ENCODE results near the gene ATXN10.

The ATXN10 gene

GRCh38 chr22:45880716-45881523, 209.3 kb downstream of the ATXN10 start:
- DNase-seq: no peak

- no peak for DNase-seq
These were observed 209.9 kb downstream of the ATXN10 start for GRCh38 chr22:45881524-45881875.

- no peak for DNase-seq
These were observed 211.5 kb downstream of the ATXN10 start for GRCh38 chr22:45882881-45883810.

GRCh38 chr22:45883811-45884170, 212.2 kb downstream of the ATXN10 start:
- no peak for DNase-seq

GRCh38 chr22:45884201-45885062, 212.8 kb downstream of the ATXN10 start:
- DNase-seq: no peak

GRCh38 chr22:45885171-45885840, 213.7 kb downstream of the ATXN10 start:
- DNase-seq: no peak

GRCh38 chr22:45885941-45886395, 214.3 kb downstream of the ATXN10 start:
- no peak for DNase-seq

GRCh38 chr22:45886540-45886939, 214.9 kb downstream of the ATXN10 start:
- no peak for DNase-seq

- no peak for DNase-seq
These were observed 215.8 kb downstream of the ATXN10 start for GRCh38 chr22:45887202-45888131.

- no peak for DNase-seq
These were observed 216.8 kb downstream of the ATXN10 start for GRCh38 chr22:45888221-45889092.

- DNase-seq: no peak
These were observed 217.5 kb downstream of the ATXN10 start for GRCh38 chr22:45889093-45889538.

- DNase-seq: no peak
These were observed 218.1 kb downstream of the ATXN10 start for GRCh38 chr22:45889539-45890350.

GRCh38 chr22:45890351-45890635, 218.7 kb downstream of the ATXN10 start:
- no peak for DNase-seq

- DNase-seq: no peak
These were observed 219.4 kb downstream of the ATXN10 start for GRCh38 chr22:45891021-45891421.

GRCh38 chr22:45891471-45891995, 219.9 kb downstream of the ATXN10 start:
- no peak for DNase-seq

GRCh38 chr22:45891996-45892621, 220.5 kb downstream of the ATXN10 start:
- no peak for DNase-seq

GRCh38 chr22:45892681-45893461, 221.2 kb downstream of the ATXN10 start:
- no peak for DNase-seq

GRCh38 chr22:45893516-45893915, 221.9 kb downstream of the ATXN10 start:
- no peak for DNase-seq

Data from suppressor macrophage treated with lipopolysaccharide for 4 hours (primary cell).